ENCODE measurements around the gene RAP1GAP. TPM values are rescaled to one million over a fixed set of nuclear protein-coding genes. Genes with fewer than 3 reads are reported as not detected.

The RAP1GAP gene
- total RNA-seq, 1 experiment from 2014 or later, result 7.2 TPM

DNA sequence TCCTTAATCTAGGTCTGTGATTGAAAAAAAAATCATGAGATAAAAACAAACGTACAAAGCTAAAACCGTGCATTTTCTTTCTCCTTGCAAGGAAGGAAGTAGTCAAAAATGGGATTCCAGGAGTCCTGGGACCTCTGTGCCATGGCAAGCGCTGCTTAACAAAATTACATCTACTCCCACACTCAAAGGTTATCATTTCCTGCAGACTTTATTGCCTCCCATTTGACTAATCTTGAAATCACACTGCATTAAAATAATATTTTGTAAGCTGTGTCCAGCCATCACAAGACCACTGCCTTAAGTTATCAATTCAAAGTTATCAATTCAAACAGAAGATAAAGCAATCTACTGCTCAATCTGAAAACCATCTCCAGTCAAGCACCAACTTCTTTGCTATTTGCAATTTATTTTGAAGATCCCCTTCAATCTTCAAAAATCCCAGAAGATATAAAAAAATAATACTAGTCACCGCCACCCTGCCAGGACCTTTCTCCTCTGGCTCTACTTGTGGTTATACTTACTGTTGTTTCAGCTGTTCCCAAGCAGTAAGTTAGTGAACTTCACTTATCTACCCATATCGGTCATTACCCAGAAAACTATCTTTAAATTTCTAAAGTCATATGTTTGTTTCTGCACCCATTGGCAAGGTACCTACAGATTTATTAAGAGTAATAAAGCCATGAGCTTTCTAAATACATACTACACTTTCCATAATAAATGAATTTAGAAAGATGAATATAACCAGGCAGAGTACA, 38.1 kb upstream of the RAP1GAP start:
- BruUV-seq (replicated peaks), result no TSS peak
- no peaks in the 10 kb centered on the region for H3K9me3 Mint-ChIP-seq (ENCODE audit: unreplicated experiment)
- TF ChIP-seq, protein P1, sequence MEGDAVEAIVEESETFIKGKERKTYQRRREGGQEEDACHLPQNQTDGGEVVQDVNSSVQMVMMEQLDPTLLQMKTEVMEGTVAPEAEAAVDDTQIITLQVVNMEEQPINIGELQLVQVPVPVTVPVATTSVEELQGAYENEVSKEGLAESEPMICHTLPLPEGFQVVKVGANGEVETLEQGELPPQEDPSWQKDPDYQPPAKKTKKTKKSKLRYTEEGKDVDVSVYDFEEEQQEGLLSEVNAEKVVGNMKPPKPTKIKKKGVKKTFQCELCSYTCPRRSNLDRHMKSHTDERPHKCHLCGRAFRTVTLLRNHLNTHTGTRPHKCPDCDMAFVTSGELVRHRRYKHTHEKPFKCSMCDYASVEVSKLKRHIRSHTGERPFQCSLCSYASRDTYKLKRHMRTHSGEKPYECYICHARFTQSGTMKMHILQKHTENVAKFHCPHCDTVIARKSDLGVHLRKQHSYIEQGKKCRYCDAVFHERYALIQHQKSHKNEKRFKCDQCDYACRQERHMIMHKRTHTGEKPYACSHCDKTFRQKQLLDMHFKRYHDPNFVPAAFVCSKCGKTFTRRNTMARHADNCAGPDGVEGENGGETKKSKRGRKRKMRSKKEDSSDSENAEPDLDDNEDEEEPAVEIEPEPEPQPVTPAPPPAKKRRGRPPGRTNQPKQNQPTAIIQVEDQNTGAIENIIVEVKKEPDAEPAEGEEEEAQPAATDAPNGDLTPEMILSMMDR (IDR thresholded peaks at IDR 0.05; ENCODE audit: insufficient read depth in 1 of 2, low read depth in 1 of 2, low read length in 1 of 2, severe bottlenecking in 1 of 2, unreplicated experiment in 1 of 2), result no peak
- Histone ChIP-seq H3K9me3 (no peaks in the 10 kb centered on the region), H3K4me3 (ENCODE audit: low read depth, low read length) (no peak overlapping the region), H3K36me3 (ENCODE audit: control insufficient read depth, insufficient read depth, low read length) (peaks cover 3% of the 10 kb centered on the region; the same call in 1 of the 2 replicates), H3K27me3 (replicated peaks; ENCODE audit: control insufficient read depth, insufficient read depth, low read length) (no peaks in the 10 kb centered on the region), H3K4me1 (no peaks in the 10 kb centered on the region)
- peaks cover 39% of the 10 kb centered on the region for H3K36me3 Mint-ChIP-seq (ENCODE audit: insufficient read depth, unreplicated experiment)
- intact Hi-C loops (cut with micrococcal nuclease; ENCODE audit: unreplicated experiment), result no loop called here
- POLR2A ChIA-PET, result no interaction called here
- CTCF ChIA-PET, result no interaction called here
- no peaks in the 10 kb centered on the region for H3K27me3 Mint-ChIP-seq (ENCODE audit: insufficient read depth, unreplicated experiment)
- DNase-seq, result no peak
- H3K27ac Mint-ChIP-seq (ENCODE audit: unreplicated experiment), result no peak overlapping the region
- H3K4me1 Mint-ChIP-seq (ENCODE audit: low read depth, unreplicated experiment), result peaks cover 14% of the 10 kb centered on the region
- H3K4me3 Mint-ChIP-seq (ENCODE audit: unreplicated experiment), result no peak overlapping the region

DNA sequence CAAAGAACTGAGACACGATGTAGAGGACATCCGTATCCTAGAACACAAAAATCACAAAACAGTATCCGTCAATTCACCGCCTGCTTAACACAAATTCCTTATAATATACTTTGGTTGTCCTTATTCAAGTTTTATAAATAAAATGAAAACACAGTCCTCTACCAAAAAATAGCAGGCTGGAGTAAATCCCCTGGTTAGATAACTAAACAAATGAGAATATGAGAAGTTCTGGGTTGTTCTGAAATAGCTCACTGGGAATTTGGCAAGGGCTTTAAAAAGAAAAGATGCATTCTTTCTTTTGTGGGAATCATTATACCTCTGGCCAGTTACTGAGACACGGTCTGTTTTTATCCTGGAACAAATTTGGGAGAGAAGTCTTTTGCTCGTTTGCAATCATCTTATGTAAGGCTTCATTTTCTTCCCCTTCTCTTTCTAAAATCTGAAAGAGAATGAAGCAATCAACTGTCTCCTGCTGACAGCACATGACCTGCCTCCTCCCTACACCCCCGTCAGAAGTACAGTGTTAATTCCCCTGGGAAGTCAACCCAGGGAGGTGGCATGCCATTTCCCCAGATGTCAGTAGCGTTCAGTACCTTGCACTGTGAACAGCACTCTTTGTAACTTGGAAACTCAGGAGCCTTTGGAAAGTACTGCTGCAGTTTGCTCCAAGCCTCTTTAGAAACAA, 37.1 kb upstream of the RAP1GAP start:
- H3K4me1 ChIP-seq, result no peaks in the 10 kb centered on the region
- CTCF ChIA-PET, result no interaction called here
- peaks cover 14% of the 10 kb centered on the region for H3K4me1 Mint-ChIP-seq (ENCODE audit: low read depth, unreplicated experiment)
- DNase-seq, result no peak
- no peak overlapping the region for H3K27ac Mint-ChIP-seq (ENCODE audit: unreplicated experiment)
- H3K9me3 ChIP-seq, result no peaks in the 10 kb centered on the region
- H3K27me3 ChIP-seq (replicated peaks; ENCODE audit: control insufficient read depth, insufficient read depth, low read length), result no peaks in the 10 kb centered on the region
- no peaks in the 10 kb centered on the region for H3K27me3 Mint-ChIP-seq (ENCODE audit: insufficient read depth, unreplicated experiment)
- H3K4me3 Mint-ChIP-seq (ENCODE audit: unreplicated experiment), result no peak overlapping the region
- H3K9me3 Mint-ChIP-seq (ENCODE audit: unreplicated experiment), result no peaks in the 10 kb centered on the region
- no peak overlapping the region for H3K4me3 ChIP-seq (ENCODE audit: low read depth, low read length)
- intact Hi-C loops (cut with micrococcal nuclease; ENCODE audit: unreplicated experiment), result no loop called here
- H3K36me3 Mint-ChIP-seq (ENCODE audit: insufficient read depth, unreplicated experiment), result peaks cover 39% of the 10 kb centered on the region
- POLR2A ChIA-PET, result interaction anchor here (0.5 kb wide), 1 partner anchor 391 kb away, joined by 11 read pairs; no protein-coding TSS in a partner anchor
- H3K36me3 ChIP-seq (ENCODE audit: control insufficient read depth, insufficient read depth, low read length), result 0 out of 2 replicates have a peak, but pooled peaks cover 3% of the 10 kb centered on the region
- no TSS peak for BruUV-seq (replicated peaks)
- TF ChIP-seq, protein P1 (IDR thresholded peaks at IDR 0.05; ENCODE audit: insufficient read depth in 1 of 2, low read depth in 1 of 2, low read length in 1 of 2, severe bottlenecking in 1 of 2, unreplicated experiment in 1 of 2), result no peak

DNA sequence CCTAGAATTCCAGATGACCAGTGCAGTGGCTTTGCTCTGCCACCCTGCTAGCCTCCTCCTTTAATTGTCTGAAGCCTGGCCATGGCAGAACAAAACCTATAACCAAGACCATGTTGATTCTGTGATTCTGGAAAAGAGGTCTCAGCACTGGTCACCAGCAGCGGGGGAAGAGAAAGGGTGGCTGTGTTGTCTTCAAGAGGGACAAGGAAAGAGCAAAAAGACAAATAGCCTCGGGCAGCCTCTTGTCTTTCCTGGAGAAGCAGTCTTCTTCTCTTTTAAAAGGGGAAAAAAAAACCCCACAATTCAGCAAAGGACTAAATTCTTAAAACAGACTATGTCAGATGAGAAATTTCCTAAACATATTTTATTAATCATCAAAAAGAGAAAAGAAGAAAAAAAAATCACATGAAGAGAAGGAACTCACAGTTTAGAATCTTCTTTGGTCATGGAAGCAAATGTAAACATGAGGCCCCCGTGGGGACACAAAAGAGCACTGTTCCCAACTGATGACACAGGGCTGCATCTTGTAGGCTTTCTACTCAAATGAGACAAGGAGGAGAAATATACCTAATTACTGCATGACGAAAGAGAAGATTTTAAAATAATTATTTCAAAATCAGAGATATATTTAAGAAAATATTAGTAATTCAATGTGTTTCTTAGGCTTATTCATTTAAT, 36.3 kb upstream of the RAP1GAP start:
- TF ChIP-seq, protein P1 (IDR thresholded peaks at IDR 0.05; ENCODE audit: insufficient read depth in 1 of 2, low read depth in 1 of 2, low read length in 1 of 2, severe bottlenecking in 1 of 2, unreplicated experiment in 1 of 2), result no peak
- 0 out of 2 replicates have a peak, but pooled peaks cover 3% of the 10 kb centered on the region for H3K36me3 ChIP-seq (ENCODE audit: control insufficient read depth, insufficient read depth, low read length)
- no peak overlapping the region for H3K4me3 ChIP-seq (ENCODE audit: low read depth, low read length)
- Mint-ChIP-seq H3K36me3 (ENCODE audit: insufficient read depth, unreplicated experiment) (peaks cover 45% of the 10 kb centered on the region), H3K4me1 (ENCODE audit: low read depth, unreplicated experiment) (peaks cover 14% of the 10 kb centered on the region), H3K4me3 (ENCODE audit: unreplicated experiment) (no peak overlapping the region), H3K27ac (ENCODE audit: unreplicated experiment) (no peak overlapping the region), H3K9me3 (ENCODE audit: unreplicated experiment) (no peaks in the 10 kb centered on the region), H3K27me3 (ENCODE audit: insufficient read depth, unreplicated experiment) (no peaks in the 10 kb centered on the region)
- ChIA-PET POLR2A (no interaction called here), CTCF (no interaction called here)
- H3K4me1 ChIP-seq, result no peaks in the 10 kb centered on the region
- H3K27me3 ChIP-seq (replicated peaks; ENCODE audit: control insufficient read depth, insufficient read depth, low read length), result no peaks in the 10 kb centered on the region
- no TSS peak for BruUV-seq (replicated peaks)
- intact Hi-C loops (cut with micrococcal nuclease; ENCODE audit: unreplicated experiment), result no loop called here
- no peaks in the 10 kb centered on the region for H3K9me3 ChIP-seq
- DNase-seq, result no peak
